Measurements from ENCODE around the gene SH2D4B. TPM values are rescaled to one million over a fixed set of nuclear protein-coding genes. Genes with fewer than 3 reads are reported as not detected.

The SH2D4B gene
- total RNA-seq, 1 donor from 2014 or later, result 0.17 TPM

DNA sequence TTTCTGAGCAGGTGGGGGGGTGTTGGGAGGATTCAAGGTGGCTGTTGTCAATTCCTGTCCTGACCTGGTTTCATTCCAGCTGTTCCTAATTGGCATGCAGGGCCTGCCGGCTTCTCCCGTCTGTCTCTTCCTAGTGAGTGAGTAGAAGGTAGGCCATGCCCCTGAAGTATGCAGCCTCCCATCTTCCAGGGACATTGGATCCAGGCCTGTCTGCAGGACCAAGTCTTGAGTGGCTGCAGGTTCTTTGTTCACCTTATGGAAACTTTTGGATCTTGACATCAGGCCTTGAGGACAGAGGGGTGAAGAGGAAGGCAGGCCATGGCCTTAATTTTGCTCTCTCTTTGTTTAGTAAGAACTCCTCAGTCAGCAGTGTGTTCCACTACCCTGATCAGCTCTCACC lies 131.8 kb downstream of the SH2D4B start:
- intact Hi-C loops (cut with micrococcal nuclease), result no loop called here

DNA sequence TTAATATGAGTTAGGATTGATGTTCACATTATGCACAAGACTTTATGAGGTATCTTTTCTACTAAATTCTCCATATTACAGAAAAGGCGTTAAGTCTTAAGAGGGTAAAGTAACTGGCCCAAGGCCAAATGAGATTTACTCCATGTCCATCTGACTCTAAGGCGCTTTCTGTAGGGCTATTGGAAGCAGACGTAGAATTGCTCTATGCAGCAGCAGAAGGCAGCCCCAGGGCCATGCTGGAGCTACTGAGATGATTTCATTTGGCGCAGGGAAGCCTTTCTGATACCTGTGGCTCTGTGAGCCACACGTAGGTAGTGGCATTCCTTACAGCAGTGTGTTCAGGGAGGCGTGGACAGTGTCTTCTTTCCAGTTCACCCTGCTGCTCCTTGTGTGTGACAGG lies 133.1 kb downstream of the SH2D4B start:
- intact Hi-C loops (cut with micrococcal nuclease), result no loop called here

DNA sequence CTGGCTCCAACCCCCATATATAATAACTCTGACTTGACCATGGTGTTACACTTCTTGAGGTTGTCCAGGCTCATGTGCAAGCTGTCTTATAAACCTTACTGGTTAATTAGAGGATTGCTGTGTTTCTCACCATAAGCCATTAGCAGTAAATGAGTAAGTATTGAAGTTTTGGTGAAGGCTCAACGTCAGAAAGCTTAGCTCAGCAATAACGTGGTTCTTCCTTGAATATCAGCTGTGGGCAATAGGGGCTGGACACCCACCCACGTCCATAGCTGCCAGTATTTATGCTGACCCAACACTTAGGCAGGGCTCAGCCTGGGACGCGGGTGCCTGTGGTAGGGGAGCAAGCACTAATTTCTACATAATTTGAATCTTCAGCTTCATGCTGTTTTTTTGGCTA lies 134.1 kb downstream of the SH2D4B start:
- intact Hi-C loops (cut with micrococcal nuclease), result no loop called here

DNA sequence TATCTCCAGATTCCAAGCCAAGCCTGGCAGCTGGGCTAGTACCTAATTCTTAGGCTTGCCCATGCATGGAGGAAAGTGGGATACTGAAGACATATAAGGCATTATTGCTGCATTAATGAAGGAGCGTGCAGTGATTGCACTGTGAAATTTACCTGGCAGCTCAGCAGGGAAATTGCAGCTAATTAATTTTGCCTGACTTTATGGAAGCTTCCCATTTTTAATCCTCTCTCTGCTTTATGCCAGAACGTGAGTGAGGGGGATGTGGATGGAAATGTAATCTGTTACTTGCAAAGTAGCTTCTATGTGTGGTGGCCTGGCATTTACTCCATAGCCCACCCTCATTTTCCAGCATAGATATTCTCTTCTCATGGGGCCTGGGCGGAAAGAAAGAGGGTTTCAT lies 134.9 kb downstream of the SH2D4B start:
- intact Hi-C loops (cut with micrococcal nuclease), result no loop called here

DNA sequence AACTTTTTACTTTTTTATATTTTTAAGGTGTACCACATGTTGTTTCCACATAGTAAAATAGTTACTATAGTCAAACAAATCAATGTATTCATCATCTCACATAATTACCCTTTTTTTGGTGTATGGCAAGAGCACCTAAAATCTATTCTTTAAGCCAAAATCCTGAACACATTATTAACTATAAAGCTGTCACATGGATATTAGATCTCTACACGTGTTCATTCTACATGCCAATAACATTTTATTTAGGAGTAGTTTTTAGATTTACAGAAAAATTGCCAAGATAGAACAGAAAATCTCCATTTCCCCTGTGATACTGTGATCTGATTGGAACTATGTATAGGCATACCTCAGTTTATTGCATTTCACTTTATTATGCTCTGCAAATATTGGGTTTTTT lies 137.1 kb downstream of the SH2D4B start:
- intact Hi-C loops (cut with micrococcal nuclease), result no loop called here

DNA sequence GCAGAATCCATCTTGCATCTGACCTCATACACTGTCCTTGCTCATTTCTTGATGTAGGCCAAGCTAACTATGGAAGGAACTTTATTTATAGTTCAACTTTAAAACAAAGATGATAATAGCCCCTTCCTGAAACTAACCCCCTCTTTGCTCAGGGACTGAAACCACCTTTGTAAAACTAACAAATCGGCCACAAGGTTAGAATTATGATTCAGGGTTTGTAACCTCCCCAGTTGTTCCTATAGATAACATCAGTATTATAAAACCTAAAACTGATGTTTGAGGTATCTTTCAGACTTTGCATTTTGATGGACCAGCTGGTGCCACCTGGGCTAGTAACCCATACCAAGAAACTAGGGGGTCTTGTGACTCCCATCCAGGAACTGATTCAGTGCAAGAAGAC lies 143.4 kb downstream of the SH2D4B start:
- intact Hi-C loops (cut with micrococcal nuclease), result no loop called here

DNA sequence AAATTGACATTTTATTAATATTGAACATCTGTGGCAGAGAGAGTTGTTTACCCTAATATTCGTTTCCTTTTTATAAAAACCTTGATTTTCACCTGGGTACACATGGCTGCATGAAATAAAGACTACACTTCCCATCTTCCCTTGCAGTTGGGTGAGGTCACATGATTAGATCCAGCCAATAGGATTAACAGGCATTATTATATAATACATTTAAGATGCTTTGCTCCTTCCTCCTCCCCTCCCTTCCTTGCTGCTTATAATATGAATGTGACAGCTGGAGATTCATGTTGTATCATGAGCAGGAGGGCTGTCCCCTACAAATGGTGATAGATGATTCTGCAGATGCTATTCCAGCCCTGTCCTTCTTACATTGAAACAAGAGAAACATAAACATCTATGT lies 146.6 kb downstream of the SH2D4B start:
- intact Hi-C loops (cut with micrococcal nuclease), result no loop called here

DNA sequence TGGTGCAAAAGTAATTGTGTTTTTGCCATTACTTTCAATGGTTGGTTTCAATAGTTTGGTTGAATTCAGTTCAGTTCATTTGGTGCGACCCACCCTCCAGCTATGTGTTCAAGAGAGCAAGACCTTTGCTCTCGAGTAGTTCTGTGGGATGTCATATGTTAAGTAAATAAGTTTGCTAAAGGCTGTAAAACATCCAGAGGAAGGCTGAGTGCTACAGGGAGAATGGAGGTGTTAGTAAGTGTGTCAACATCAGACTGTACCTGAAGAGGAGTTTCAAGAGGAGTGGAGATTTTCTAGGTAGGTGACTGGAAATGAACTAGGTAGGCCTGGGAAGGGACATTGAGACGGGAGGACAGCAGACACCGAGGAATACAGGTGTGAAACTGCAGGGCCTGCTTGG lies 147.7 kb downstream of the SH2D4B start:
- intact Hi-C loops (cut with micrococcal nuclease), result no loop called here

DNA sequence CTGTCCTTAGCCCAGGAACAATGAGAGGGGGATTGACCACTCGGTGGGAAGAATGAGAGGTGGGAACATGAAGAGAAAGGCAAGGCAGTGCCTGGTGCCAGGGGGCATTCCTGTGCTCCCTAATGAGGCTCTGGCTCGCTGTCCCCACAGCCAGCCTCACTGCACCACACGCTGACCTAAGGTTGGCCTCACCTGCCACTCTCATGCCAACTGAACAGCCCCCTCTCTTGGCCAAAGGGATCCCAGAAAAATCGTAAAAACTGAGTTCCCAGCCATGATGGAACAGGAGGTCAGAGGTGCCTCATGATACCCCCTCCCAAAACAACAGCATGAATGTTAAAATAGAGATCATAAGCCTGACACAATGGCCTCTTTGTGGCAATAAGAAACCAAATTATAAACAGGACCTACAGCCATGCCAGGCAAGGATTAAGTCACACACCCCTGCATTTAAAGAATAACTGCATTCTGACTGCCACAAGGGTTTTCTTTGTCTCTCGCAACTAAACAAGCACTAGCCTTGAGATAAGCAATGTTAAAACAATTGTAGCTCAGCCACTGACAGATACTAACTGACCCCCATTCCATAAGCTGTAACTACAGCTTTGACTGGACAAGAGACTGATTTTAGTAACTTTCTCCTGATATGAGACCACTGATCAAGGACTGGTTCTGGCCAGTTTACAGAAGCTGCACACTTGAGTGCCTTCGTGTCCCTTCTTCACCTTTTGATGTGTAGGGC lies 149.2 kb downstream of the SH2D4B start:
- intact Hi-C loops (cut with micrococcal nuclease), result no loop called here

DNA sequence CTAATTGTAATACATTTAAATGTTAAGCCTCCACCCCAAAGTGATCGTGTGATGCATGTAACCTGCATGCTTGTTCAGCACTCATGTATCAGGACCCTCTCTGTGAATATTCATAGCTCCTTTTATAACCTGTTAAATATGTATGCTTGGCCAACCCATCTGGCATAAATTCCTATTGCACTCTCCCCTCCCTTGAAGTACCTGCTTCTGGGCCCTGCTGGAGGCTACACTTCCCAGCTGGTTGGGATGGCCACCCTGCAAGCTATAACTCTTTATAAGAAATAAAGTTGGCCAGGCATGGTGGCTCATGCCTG lies 149.7 kb downstream of the SH2D4B start:
- intact Hi-C loops (cut with micrococcal nuclease), result no loop called here

DNA sequence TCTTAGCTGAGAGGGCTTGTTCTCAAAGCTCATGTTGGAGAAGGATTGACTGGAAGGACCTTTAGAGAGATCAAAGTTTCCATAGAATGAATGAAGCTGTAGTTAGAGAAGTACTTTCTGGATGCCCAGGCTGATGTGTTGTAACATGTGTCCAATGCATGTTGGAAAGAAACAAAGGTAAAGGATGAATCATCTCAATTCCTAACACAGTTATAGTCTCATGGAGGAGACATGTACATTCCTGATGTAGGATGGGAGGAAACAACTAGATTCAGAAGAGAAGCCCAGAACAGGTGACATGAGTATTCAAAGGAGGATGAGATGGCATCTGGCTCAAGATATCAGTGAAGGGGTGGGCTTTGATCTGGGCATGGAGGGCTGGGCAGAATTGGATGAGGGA lies 152.7 kb downstream of the SH2D4B start:
- intact Hi-C loops (cut with micrococcal nuclease), result loop anchor here (10.0 kb wide), 1 partner anchor 246 kb away; no protein-coding TSS in a partner anchor

DNA sequence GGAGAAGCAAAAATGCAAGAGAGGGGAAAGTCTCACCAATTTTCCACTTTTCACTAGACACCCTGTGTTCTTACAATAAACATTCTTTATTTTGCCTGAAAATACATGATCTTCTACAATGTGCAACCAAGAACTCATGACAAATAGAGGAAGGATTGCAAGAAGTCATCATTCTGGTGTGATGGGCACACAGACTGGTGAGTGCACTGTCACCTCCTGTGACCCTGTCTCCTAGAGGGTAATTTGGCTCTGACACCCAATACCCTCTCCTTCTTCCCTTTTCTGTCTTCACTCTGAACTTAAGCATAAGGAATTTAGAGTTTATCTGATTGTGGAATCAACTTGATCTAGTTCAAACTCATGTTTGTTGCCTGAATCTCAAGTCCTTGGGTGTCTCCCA lies 153.7 kb downstream of the SH2D4B start:
- intact Hi-C loops (cut with micrococcal nuclease), result loop anchor here (10.0 kb wide), 1 partner anchor 247 kb away; no protein-coding TSS in a partner anchor

DNA sequence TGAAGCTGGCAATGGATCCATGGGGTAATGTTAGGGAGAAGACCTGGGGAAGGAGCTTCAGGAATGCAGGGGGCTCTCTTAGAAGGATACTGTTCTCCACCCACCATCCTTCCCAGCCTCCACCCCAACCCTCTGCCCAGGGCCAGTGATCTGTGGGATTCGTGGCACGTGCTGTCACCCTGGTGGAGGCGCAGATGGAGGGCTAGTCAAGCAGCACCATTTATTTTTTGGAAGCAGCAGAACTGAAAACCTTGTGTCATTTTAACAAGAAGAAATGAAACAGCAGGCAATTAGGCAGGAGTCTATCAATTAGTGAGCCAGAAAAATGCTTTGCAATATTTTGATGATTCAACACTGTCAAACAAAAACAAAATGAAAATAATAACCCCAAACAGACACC lies 155.9 kb downstream of the SH2D4B start:
- intact Hi-C loops (cut with micrococcal nuclease), result loop anchor here (10.0 kb wide), 1 partner anchor 249 kb away; no protein-coding TSS in a partner anchor

DNA sequence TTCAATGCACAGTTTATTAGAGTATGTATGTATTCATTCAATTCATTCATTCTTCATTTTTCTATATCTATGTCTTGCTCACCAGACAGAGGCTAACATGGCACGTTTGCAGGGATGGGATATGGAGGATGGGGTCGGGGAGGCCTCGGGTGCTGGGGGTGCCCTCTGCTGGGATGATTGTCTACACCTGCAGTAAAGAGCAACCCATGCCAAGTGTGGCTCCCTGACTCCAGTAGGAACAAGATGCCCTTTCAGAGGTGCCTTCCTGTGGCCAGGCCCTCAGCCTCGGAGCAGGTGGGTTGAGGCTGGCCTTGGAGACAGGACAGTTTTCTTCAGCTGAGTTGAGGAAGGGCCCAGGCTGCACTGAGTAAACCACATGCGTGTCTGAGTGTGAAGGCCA lies 157.2 kb downstream of the SH2D4B start:
- intact Hi-C loops (cut with micrococcal nuclease), result loop anchor here (10.0 kb wide), 1 partner anchor 250 kb away; no protein-coding TSS in a partner anchor

Other genes with a start within 250 kb of the SH2D4B start
- gene MAT1A, start 248.2 kb upstream of the SH2D4B start, total RNA-seq, result not detected in 2 replicates
- not detected in 2 replicates for gene DYDC1, start 181.1 kb upstream of the SH2D4B start, total RNA-seq
- not detected in 2 replicates for gene DYDC2, start 181.1 kb upstream of the SH2D4B start, total RNA-seq
- gene PRXL2A, start 129.4 kb upstream of the SH2D4B start, total RNA-seq, result 8.2 and 9.6 TPM in 2 replicates
- 178 and 181 TPM in 2 replicates for gene TSPAN14, start 83.6 kb upstream of the SH2D4B start, total RNA-seq